Measurements from ENCODE around the gene ARL2. TPM values are rescaled to one million over a fixed set of nuclear protein-coding genes. Genes with fewer than 3 reads are reported as not detected.
A peak's percentile ranks its signal among the peaks of the same experiment; 100 is the strongest.

ARL2 gene
- total and polyA plus RNA-seq, 2 donors = 42.8 to 52.0 TPM

- H3K36me3 ChIP-seq (ENCODE audit: control insufficient read depth in 2 of 2, insufficient read depth in 2 of 2, low read length in 1 of 2) = no peaks in the 10 kb centered on the region
- WGBS = 79% methylated on average over 3 of the region's 3 CpGs
- H3K4me1 ChIP-seq (ENCODE audit: control insufficient read depth in 2 of 2, insufficient read depth in 2 of 2, low read length in 2 of 2) = peaks cover 0 to 15% of the 10 kb centered on the region in 2 donors
- DNase-seq (ENCODE audit: low read depth in 6 of 9, low spot score in 9 of 9) = no peak
- no peaks in the 10 kb centered on the region for H3K9me3 ChIP-seq (ENCODE audit: control insufficient read depth in 2 of 2, insufficient read depth in 1 of 2, low read length in 1 of 2)
- H3K27me3 ChIP-seq (ENCODE audit: control insufficient read depth in 2 of 2, insufficient read depth in 1 of 2, low read length in 1 of 2) = no peaks in the 10 kb centered on the region
- no peak overlapping the region for H3K4me3 ChIP-seq (ENCODE audit: low read length in 2 of 2)
- no peak overlapping the region for H3K27ac ChIP-seq (ENCODE audit: low read depth in 1 of 2, low read length in 1 of 2)
These were observed 45.6 kb downstream of the ARL2 start for GRCh38 chr11:65059523-65059922.

DNA sequence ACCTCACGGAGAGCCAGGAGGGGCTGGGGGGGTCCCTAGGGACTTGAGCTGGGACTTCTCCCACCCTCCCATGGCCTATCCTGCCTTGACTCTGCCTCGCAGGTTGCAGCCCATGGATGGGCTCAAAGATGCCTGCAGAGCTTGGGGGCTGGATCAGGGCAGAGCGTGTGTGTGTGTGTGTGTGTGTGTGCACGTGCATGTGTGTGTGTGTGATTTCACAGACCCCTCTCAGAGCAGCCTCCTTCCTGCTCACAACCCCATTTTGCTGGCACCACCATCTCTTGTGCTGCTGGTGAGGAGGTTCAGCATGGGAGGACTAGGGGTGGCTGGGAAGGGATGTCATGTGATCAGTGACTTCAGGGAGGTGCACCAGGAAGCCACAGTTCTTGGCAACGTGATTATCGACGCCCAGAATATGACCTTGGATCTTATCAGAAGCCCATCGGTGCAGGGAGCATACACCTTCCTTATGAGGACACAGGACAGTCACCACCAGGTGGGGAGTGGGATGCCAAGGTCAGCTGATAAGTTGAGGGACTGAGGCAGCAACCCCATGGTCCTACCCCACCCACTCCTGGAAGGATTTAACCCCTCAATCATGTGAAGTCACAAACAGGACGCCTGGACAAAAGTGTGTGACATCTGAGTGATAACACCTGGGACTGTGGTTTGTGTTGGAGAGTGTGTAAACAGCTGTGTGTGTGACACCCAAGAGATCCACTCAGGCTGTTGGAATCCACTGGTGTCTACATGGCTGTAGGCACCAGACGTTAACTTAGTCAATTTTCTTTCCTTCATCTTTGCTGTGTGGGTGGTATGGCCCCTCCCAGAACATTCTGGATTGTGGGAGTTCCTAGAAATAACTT lies 46.2 kb downstream of the ARL2 start:
- Histone ChIP-seq H3K36me3 (ENCODE audit: control insufficient read depth in 2 of 2, insufficient read depth in 2 of 2, low read length in 1 of 2) (no peaks in the 10 kb centered on the region), H3K4me3 (ENCODE audit: low read length in 2 of 2) (no peak overlapping the region), H3K27ac (ENCODE audit: low read depth in 1 of 2, low read length in 1 of 2) (no peak overlapping the region), H3K9me3 (ENCODE audit: control insufficient read depth in 2 of 2, insufficient read depth in 1 of 2, low read length in 1 of 2) (no peaks in the 10 kb centered on the region), H3K27me3 (ENCODE audit: control insufficient read depth in 2 of 2, insufficient read depth in 1 of 2, low read length in 1 of 2) (no peaks in the 10 kb centered on the region), H3K4me1 (ENCODE audit: control insufficient read depth in 2 of 2, insufficient read depth in 2 of 2, low read length in 2 of 2) (peaks cover 0 to 12% of the 10 kb centered on the region in 2 donors)
- 70% methylated on average over 10 of the region's 10 CpGs for WGBS
- DNase-seq (ENCODE audit: low read depth in 6 of 9, low spot score in 9 of 9) = peak in 1 of 9 donors; percentile 7

DNA sequence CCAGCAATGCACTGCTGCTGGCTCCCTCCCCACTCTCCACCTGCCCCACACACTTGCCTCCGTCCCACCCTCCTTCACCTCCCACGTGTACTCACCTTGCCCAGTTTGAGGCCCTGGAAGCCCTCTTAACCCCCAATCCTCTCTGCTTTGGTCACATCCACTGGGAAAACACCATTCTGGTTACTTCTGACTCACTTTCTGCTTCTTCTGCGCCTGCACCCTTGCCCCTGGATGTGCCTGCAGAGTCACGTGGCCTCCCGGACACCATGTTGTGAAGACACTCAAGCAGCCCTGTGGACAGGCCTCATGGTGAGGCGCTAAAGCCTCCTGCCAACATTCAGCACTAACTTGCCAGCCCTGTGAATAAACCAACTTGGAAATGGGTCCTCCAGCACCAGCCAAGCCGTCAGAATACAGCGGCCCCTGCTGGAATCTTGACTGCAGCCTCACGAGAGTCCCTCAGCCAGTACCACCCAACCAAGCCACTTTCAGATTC lies 47.0 kb downstream of the ARL2 start:
- WGBS = 93% methylated on average over 9 of the region's 9 CpGs
- Histone ChIP-seq H3K36me3 (ENCODE audit: control insufficient read depth in 2 of 2, insufficient read depth in 2 of 2, low read length in 1 of 2) (no peaks in the 10 kb centered on the region), H3K4me1 (ENCODE audit: control insufficient read depth in 2 of 2, insufficient read depth in 2 of 2, low read length in 2 of 2) (peaks cover 0 to 12% of the 10 kb centered on the region in 2 donors), H3K4me3 (ENCODE audit: low read length in 2 of 2) (no peak overlapping the region), H3K9me3 (ENCODE audit: control insufficient read depth in 2 of 2, insufficient read depth in 1 of 2, low read length in 1 of 2) (no peaks in the 10 kb centered on the region), H3K27me3 (ENCODE audit: control insufficient read depth in 2 of 2, insufficient read depth in 1 of 2, low read length in 1 of 2) (no peaks in the 10 kb centered on the region), H3K27ac (ENCODE audit: low read depth in 1 of 2, low read length in 1 of 2) (no peak overlapping the region)
- DNase-seq (ENCODE audit: low read depth in 6 of 9, low spot score in 9 of 9) = peak in 1 of 9 donors; percentile 37

DNA sequence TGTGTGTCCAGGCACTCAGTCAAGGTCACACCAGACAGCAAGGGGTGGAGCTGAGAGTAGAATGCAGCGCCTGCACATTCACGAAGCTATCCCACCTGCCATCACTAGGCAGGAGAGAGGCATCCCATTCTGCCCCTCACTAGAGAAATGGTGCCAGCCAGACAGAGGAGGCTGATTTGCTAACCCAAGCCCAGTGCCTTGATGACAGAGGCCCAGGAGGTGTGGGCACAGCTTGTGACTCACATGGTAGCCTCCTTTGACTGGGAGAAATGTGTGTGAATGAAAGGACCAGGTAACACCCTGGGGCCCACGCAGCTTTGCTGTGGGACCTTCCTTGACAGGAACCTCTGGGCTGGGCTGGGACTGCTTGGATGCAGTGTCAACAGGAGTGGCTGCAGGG lies 49.6 kb downstream of the ARL2 start:
- H3K9me3 ChIP-seq (ENCODE audit: control insufficient read depth in 2 of 2, insufficient read depth in 1 of 2, low read length in 1 of 2) = no peaks in the 10 kb centered on the region
- WGBS = 97% methylated on average over 3 of the region's 3 CpGs
- no peaks in the 10 kb centered on the region for H3K36me3 ChIP-seq (ENCODE audit: control insufficient read depth in 2 of 2, insufficient read depth in 2 of 2, low read length in 1 of 2)
- no peaks in the 10 kb centered on the region for H3K27me3 ChIP-seq (ENCODE audit: control insufficient read depth in 2 of 2, insufficient read depth in 1 of 2, low read length in 1 of 2)
- peaks cover 0 to 14% of the 10 kb centered on the region in 2 donors for H3K4me1 ChIP-seq (ENCODE audit: control insufficient read depth in 2 of 2, insufficient read depth in 2 of 2, low read length in 2 of 2)
- H3K4me3 ChIP-seq (ENCODE audit: low read length in 2 of 2) = no peak overlapping the region
- DNase-seq (ENCODE audit: low read depth in 6 of 9, low spot score in 9 of 9) = no peak
- H3K27ac ChIP-seq (ENCODE audit: low read depth in 1 of 2, low read length in 1 of 2) = no peak overlapping the region

DNA sequence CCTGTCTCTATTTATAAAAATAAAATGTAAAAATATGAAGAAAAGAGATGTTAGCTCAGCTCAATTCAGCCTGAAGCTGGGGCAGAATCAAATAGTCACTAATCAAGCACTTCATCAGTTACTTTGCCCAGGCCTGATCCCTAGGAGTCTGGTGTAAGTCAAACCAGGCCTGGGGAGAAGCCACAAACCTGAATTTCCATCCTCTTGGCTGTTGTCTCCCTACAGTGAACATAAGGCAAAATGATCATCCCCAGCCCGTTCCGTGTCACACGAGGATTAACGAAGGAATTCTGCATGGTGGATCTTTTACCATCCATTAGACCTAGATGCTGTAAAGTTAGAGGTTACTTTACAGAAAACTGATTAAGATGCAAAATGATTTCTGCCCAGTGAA lies 50.9 kb downstream of the ARL2 start:
- H3K27ac ChIP-seq (ENCODE audit: low read depth in 1 of 2, low read length in 1 of 2) = no peak overlapping the region
- 96% methylated on average over 4 of the region's 4 CpGs for WGBS
- no peak for DNase-seq (ENCODE audit: low read depth in 6 of 9, low spot score in 9 of 9)

GRCh38 chr11:65065851-65066250 lies 51.9 kb downstream of the ARL2 start:
- WGBS = 98% methylated on average over 7 of the region's 7 CpGs
- H3K9me3 ChIP-seq (ENCODE audit: control insufficient read depth in 2 of 2, insufficient read depth in 1 of 2, low read length in 1 of 2) = no peaks in the 10 kb centered on the region
- H3K4me1 ChIP-seq (ENCODE audit: control insufficient read depth in 2 of 2, insufficient read depth in 2 of 2, low read length in 2 of 2) = peaks cover 0 to 5% of the 10 kb centered on the region in 2 donors
- DNase-seq (ENCODE audit: low read depth in 6 of 9, low spot score in 9 of 9) = no peak
- no peak overlapping the region for H3K27ac ChIP-seq (ENCODE audit: low read depth in 1 of 2, low read length in 1 of 2)
- no peaks in the 10 kb centered on the region for H3K36me3 ChIP-seq (ENCODE audit: control insufficient read depth in 2 of 2, insufficient read depth in 2 of 2, low read length in 1 of 2)
- no peaks in the 10 kb centered on the region for H3K27me3 ChIP-seq (ENCODE audit: control insufficient read depth in 2 of 2, insufficient read depth in 1 of 2, low read length in 1 of 2)
- H3K4me3 ChIP-seq (ENCODE audit: low read length in 2 of 2) = no peak overlapping the region

More for the DNA sequence above, 50.9 kb downstream of the ARL2 start:
- no peaks in the 10 kb centered on the region for H3K27me3 ChIP-seq (ENCODE audit: control insufficient read depth in 2 of 2, insufficient read depth in 1 of 2, low read length in 1 of 2)
- H3K36me3 ChIP-seq (ENCODE audit: control insufficient read depth in 2 of 2, insufficient read depth in 2 of 2, low read length in 1 of 2) = no peaks in the 10 kb centered on the region
- H3K4me3 ChIP-seq (ENCODE audit: low read length in 2 of 2) = no peak overlapping the region
- H3K9me3 ChIP-seq (ENCODE audit: control insufficient read depth in 2 of 2, insufficient read depth in 1 of 2, low read length in 1 of 2) = no peaks in the 10 kb centered on the region
- peaks cover 0 to 14% of the 10 kb centered on the region in 2 donors for H3K4me1 ChIP-seq (ENCODE audit: control insufficient read depth in 2 of 2, insufficient read depth in 2 of 2, low read length in 2 of 2)

GRCh38 chr11:65066315-65066714 lies 52.4 kb downstream of the ARL2 start:
- no peak for DNase-seq (ENCODE audit: low read depth in 6 of 9, low spot score in 9 of 9)
- Histone ChIP-seq H3K4me1 (ENCODE audit: control insufficient read depth in 2 of 2, insufficient read depth in 2 of 2, low read length in 2 of 2) (peaks cover 0 to 2% of the 10 kb centered on the region in 2 donors), H3K4me3 (ENCODE audit: low read length in 2 of 2) (no peak overlapping the region), H3K27me3 (ENCODE audit: control insufficient read depth in 2 of 2, insufficient read depth in 1 of 2, low read length in 1 of 2) (no peaks in the 10 kb centered on the region), H3K36me3 (ENCODE audit: control insufficient read depth in 2 of 2, insufficient read depth in 2 of 2, low read length in 1 of 2) (no peaks in the 10 kb centered on the region), H3K9me3 (ENCODE audit: control insufficient read depth in 2 of 2, insufficient read depth in 1 of 2, low read length in 1 of 2) (no peaks in the 10 kb centered on the region), H3K27ac (ENCODE audit: low read depth in 1 of 2, low read length in 1 of 2) (no peak overlapping the region)
- WGBS = 95% methylated on average over 11 of the region's 11 CpGs

DNA sequence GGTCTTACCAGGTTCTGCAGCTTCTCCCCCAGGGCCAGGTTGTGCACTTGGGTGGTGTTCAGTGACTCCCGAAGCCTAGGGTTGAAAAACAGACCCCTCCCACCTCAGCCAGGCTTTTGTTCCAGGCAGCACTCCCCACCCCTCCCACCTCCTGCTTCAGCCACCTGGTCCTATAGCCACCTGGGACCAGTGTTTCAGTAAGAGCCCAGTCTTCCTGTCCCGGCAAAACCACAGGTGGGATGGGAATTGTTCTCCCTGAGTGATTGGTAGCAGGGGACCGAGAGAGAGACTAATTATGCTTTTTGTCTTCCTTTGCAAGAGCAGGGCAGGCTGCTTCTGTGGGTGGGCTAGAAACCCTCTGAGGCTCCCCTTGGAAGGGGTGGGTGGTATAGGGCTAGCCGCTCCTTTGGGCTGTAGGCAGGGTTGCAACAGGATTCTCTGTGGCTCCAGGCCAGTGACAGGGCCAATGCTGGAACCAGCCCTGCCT lies 52.9 kb downstream of the ARL2 start:
- no peaks in the 10 kb centered on the region for H3K36me3 ChIP-seq (ENCODE audit: control insufficient read depth in 2 of 2, insufficient read depth in 2 of 2, low read length in 1 of 2)
- no peak overlapping the region for H3K27ac ChIP-seq (ENCODE audit: low read depth in 1 of 2, low read length in 1 of 2)
- 93% methylated on average over 4 of the region's 4 CpGs for WGBS

DNA sequence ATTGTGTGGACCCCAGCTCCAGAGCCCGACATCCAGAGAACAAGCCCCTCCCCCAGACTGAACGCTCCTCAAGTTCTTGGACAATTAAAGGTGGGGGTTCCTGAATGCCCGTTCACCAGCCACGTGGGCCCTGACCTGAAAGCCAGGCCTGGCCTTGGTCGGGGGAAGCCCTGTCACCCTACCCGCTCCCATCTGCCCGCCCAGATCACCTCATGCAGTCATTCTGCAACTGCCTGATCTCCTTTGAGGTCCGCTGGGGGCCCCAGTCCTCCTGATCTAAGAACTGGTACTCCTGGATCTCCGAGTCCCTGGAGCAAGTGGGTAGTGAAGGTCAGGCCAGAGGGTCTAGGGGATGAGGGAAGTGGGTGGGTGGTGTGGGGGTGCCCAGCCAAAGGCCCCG lies 53.5 kb downstream of the ARL2 start:
- Histone ChIP-seq H3K27ac (ENCODE audit: low read depth in 1 of 2, low read length in 1 of 2) (no peak overlapping the region), H3K4me3 (ENCODE audit: low read length in 2 of 2) (no peak overlapping the region), H3K36me3 (ENCODE audit: control insufficient read depth in 2 of 2, insufficient read depth in 2 of 2, low read length in 1 of 2) (no peaks in the 10 kb centered on the region), H3K27me3 (ENCODE audit: control insufficient read depth in 2 of 2, insufficient read depth in 1 of 2, low read length in 1 of 2) (no peaks in the 10 kb centered on the region), H3K9me3 (ENCODE audit: control insufficient read depth in 2 of 2, insufficient read depth in 1 of 2, low read length in 1 of 2) (no peaks in the 10 kb centered on the region), H3K4me1 (ENCODE audit: control insufficient read depth in 2 of 2, insufficient read depth in 2 of 2, low read length in 2 of 2) (peaks cover 0 to 2% of the 10 kb centered on the region in 2 donors)
- no peak for DNase-seq (ENCODE audit: low read depth in 6 of 9, low spot score in 9 of 9)
- WGBS = 97% methylated on average over 10 of the region's 10 CpGs

More for the DNA sequence above, 52.9 kb downstream of the ARL2 start:
- H3K27me3 ChIP-seq (ENCODE audit: control insufficient read depth in 2 of 2, insufficient read depth in 1 of 2, low read length in 1 of 2) = no peaks in the 10 kb centered on the region
- no peaks in the 10 kb centered on the region for H3K9me3 ChIP-seq (ENCODE audit: control insufficient read depth in 2 of 2, insufficient read depth in 1 of 2, low read length in 1 of 2)
- DNase-seq (ENCODE audit: low read depth in 6 of 9, low spot score in 9 of 9) = no peak
- no peak overlapping the region for H3K4me3 ChIP-seq (ENCODE audit: low read length in 2 of 2)
- H3K4me1 ChIP-seq (ENCODE audit: control insufficient read depth in 2 of 2, insufficient read depth in 2 of 2, low read length in 2 of 2) = peaks cover 0 to 2% of the 10 kb centered on the region in 2 donors
